H1 (cell line): Measurements from ENCODE around the gene DCAF15. TPM values are rescaled to one million over a fixed set of nuclear protein-coding genes. Genes with fewer than 3 reads are reported as not detected.

Experiments
- CTCF ChIA-PET: fragments of 300-600 bp; sonication (Branson Sonifier 250); formaldehyde crosslinking; loops from one replicate; lab custom pipeline; 2021; ENCODE audit not compliant: partially characterized antibody; lab: Charles Lee
- POLR2A ChIA-PET: fragments of 300-600 bp; sonication (Branson Sonifier 250); formaldehyde crosslinking; loops from one replicate; lab custom pipeline; 2021; ENCODE audit warnings: inconsistent platforms; ENCODE audit not compliant: partially characterized antibody; lab: Charles Lee
- DNase-seq, 2 experiments: peaks; one replicate each; pipeline versions ENCODE4 v3.0.0 to v3.0.0-alpha.2; 2010 to 2022; ENCODE audit warnings: low spot score in 2 of 2, low read depth in 1 of 2, mixed read lengths in 1 of 2
- FAIRE-seq: peaks from 2 replicates; lab custom pipeline; 2011; peaks lifted over from hg19 to GRCh38; lab: Jason Lieb, UNC
- H2AFZ ChIP-seq: 2 replicates; pipeline ENCODE4 v1.8.1; 2012; ENCODE audit warnings: low read length, inconsistent platforms
- H2AK5ac ChIP-seq: 2 replicates; pipeline ENCODE4 v1.6.1; 2013; ENCODE audit warnings: low read depth, low read length
- H2BK120ac ChIP-seq: replicated peaks from 2 replicates; pipeline ENCODE3; 2013; ENCODE audit warnings: low read depth, low read length, inconsistent platforms
- H2BK12ac ChIP-seq: 2 replicates; pipeline ENCODE4 v1.6.1; 2013; ENCODE audit warnings: low read depth, low read length
- H2BK15ac ChIP-seq: 2 replicates; pipeline ENCODE4 v1.6.1; 2013; ENCODE audit warnings: low read length
- H2BK20ac ChIP-seq: 2 replicates; pipeline ENCODE4 v1.6.1; 2013; ENCODE audit warnings: low read length
- H2BK5ac ChIP-seq: 2 replicates; pipeline ENCODE4 v1.6.1; 2013; ENCODE audit warnings: low read depth, low read length
- H3K14ac ChIP-seq: 2 replicates; pipeline ENCODE4 v1.6.1; 2013; ENCODE audit warnings: inconsistent platforms; ENCODE audit not compliant: insufficient read length
- H3K18ac ChIP-seq: 2 replicates; pipeline ENCODE4 v1.6.1; 2013; ENCODE audit warnings: low read length; ENCODE audit errors: extremely low read depth
- H3K23ac ChIP-seq: 2 replicates; pipeline ENCODE4 v1.6.1; 2013; ENCODE audit warnings: inconsistent platforms; ENCODE audit not compliant: insufficient read length
- H3K23me2 ChIP-seq: 2 replicates; pipeline ENCODE4 v1.6.1; 2013; ENCODE audit warnings: low read depth, low read length
- H3K27ac ChIP-seq: 2 replicates; pipeline ENCODE4 v1.6.1; 2011; ENCODE audit warnings: low read depth, low read length, inconsistent platforms
- H3K27me3 ChIP-seq, 4 experiments: replicated peaks in 1 of 4; 1 replicate in 1 of 4; 2 replicates in 3 of 4; pipeline versions ENCODE4 v1.6.1 to v1.8.1; 2011 to 2013; ENCODE audit warnings: low read length in 3 of 4, mild to moderate bottlenecking in 3 of 4, inconsistent platforms in 2 of 4, mixed read lengths in 2 of 4, moderate library complexity in 1 of 4; ENCODE audit not compliant: control insufficient read depth in 3 of 4, insufficient read depth in 3 of 4; ENCODE audit errors: extremely low read depth in 1 of 4
- H3K36me3 ChIP-seq, 4 experiments: 2 replicates each; pipeline versions ENCODE4 v1.6.1 to v1.8.1; 2011 to 2013; ENCODE audit warnings: mild to moderate bottlenecking in 4 of 4, low read length in 3 of 4, moderate library complexity in 2 of 4, control low read depth in 1 of 4, inconsistent platforms in 1 of 4; ENCODE audit not compliant: insufficient read depth in 4 of 4, control insufficient read depth in 2 of 4
- H3K4ac ChIP-seq: replicated peaks from 2 replicates; pipeline ENCODE3; 2013; ENCODE audit warnings: low read length, low read depth, mixed read lengths, inconsistent platforms; ENCODE audit not compliant: insufficient read length
- H3K4me1 ChIP-seq, 4 experiments: replicated peaks in 1 of 4; 1 replicate in 1 of 4; 2 replicates in 3 of 4; pipeline versions ENCODE4 v1.6.1 to v1.8.1; 2011 to 2013; ENCODE audit warnings: low read length in 3 of 4, inconsistent platforms in 2 of 4, mixed read lengths in 1 of 4; ENCODE audit not compliant: insufficient read depth in 4 of 4, control insufficient read depth in 3 of 4
- H3K4me2 ChIP-seq, 2 experiments: 2 replicates each; pipeline versions ENCODE4 v1.6.1 to v1.8.1; 2011 to 2013; ENCODE audit warnings: low read depth in 2 of 2, low read length in 2 of 2, control low read depth in 1 of 2, inconsistent platforms in 1 of 2, mild to moderate bottlenecking in 1 of 2; ENCODE audit not compliant: insufficient read depth in 1 of 2
- H3K4me3 ChIP-seq, 4 experiments: fragments of 200-600, 300-600 bp in 1 of 4; sonication (generic), shearing (Covaris generic), sonication (Bioruptor Twin) in 1 of 4; 2 replicates each; pipeline versions ENCODE4 v1.5.1 to v1.8.1; 2011 to 2016; ENCODE audit warnings: low read length in 4 of 4, low read depth in 3 of 4, control low read depth in 2 of 4, inconsistent platforms in 2 of 4, mild to moderate bottlenecking in 2 of 4, mixed read lengths in 1 of 4, moderate library complexity in 1 of 4; ENCODE audit not compliant: insufficient read depth in 2 of 4; ENCODE audit errors: extremely low read depth in 1 of 4
- H3K56ac ChIP-seq: replicated peaks from 2 replicates; pipeline ENCODE3; 2013; ENCODE audit warnings: low read depth, mild to moderate bottlenecking, mixed read lengths, low read length, inconsistent platforms; ENCODE audit not compliant: insufficient read length
- H3K79me1 ChIP-seq: 2 replicates; pipeline ENCODE4 v1.6.1; 2013; ENCODE audit warnings: low read depth, low read length, control low read depth
- H3K79me2 ChIP-seq, 2 experiments: 2 replicates each; pipeline versions ENCODE4 v1.6.1 to v1.8.1; 2012 to 2013; ENCODE audit warnings: low read length in 2 of 2, mild to moderate bottlenecking in 2 of 2, inconsistent platforms in 1 of 2; ENCODE audit not compliant: insufficient read depth in 2 of 2, control insufficient read depth in 1 of 2
- H3K9ac ChIP-seq, 4 experiments: replicated peaks in 1 of 4; 1 replicate in 1 of 4; 2 replicates in 3 of 4; pipeline versions ENCODE4 v1.6.1 to v1.8.1; 2011 to 2013; ENCODE audit warnings: low read depth in 3 of 4, low read length in 3 of 4, control low read depth in 2 of 4, mild to moderate bottlenecking in 2 of 4, moderate library complexity in 2 of 4, inconsistent platforms in 1 of 4; ENCODE audit errors: extremely low read depth in 1 of 4
- H3K9me3 ChIP-seq, 2 experiments: 2 replicates each; pipeline versions ENCODE4 v1.6.1 to v1.8.1; 2012 to 2013; ENCODE audit warnings: mild to moderate bottlenecking in 2 of 2, moderate library complexity in 2 of 2, control low read depth in 1 of 2, inconsistent platforms in 1 of 2, low read depth in 1 of 2, low read length in 1 of 2, mixed read lengths in 1 of 2; ENCODE audit not compliant: insufficient read depth in 2 of 2
- H4K20me1 ChIP-seq, 2 experiments: replicated peaks in 1 of 2; 2 replicates each; pipeline versions ENCODE3 to v1.8.1; 2011 to 2013; ENCODE audit warnings: inconsistent platforms in 2 of 2, low read length in 2 of 2, mild to moderate bottlenecking in 1 of 2; ENCODE audit not compliant: insufficient read depth in 2 of 2, control insufficient read depth in 1 of 2
- H4K5ac ChIP-seq: 2 replicates; pipeline ENCODE4 v1.6.1; 2013; ENCODE audit warnings: low read length, low read depth, mixed read lengths, inconsistent platforms; ENCODE audit not compliant: insufficient read length
- H4K8ac ChIP-seq: 2 replicates; pipeline ENCODE4 v1.8.0; 2013; ENCODE audit warnings: mild to moderate bottlenecking, moderate library complexity, low read length, inconsistent platforms; ENCODE audit not compliant: insufficient read depth; ENCODE audit errors: extremely low read depth
- H4K91ac ChIP-seq: replicated peaks from 2 replicates; pipeline ENCODE3; 2013; ENCODE audit warnings: low read length, mixed read lengths, inconsistent platforms; ENCODE audit not compliant: insufficient read length
- CREB1 ChIP-seq: IDR thresholded peaks from 2 replicates; pipeline ENCODE4 v1.6.1; 2012; ENCODE audit warnings: inconsistent platforms
- EGR1 ChIP-seq: IDR thresholded peaks from 2 replicates; pipeline ENCODE4 v1.6.1; 2011; ENCODE audit warnings: low read depth, low read length, borderline replicate concordance
- EP300 ChIP-seq, 2 experiments: IDR thresholded peaks; 1 replicate in 1 of 2; 2 replicates in 1 of 2; pipeline ENCODE4 v1.6.1; 2011 to 2012; ENCODE audit warnings: low read depth in 2 of 2, low read length in 2 of 2, mild to moderate bottlenecking in 2 of 2, borderline replicate concordance in 1 of 2, inconsistent platforms in 1 of 2, moderate library complexity in 1 of 2
- GTF2F1 ChIP-seq: IDR thresholded peaks from 2 replicates; pipeline ENCODE4 v1.6.1; 2012; ENCODE audit warnings: low read depth, low read length, improper control_type of control experiment, borderline replicate concordance
- KDM4A ChIP-seq: IDR thresholded peaks from one replicate; pipeline ENCODE4 v1.7.1; 2012; ENCODE audit warnings: low read depth, mild to moderate bottlenecking, moderate library complexity, low read length, inconsistent platforms; ENCODE audit not compliant: severe bottlenecking
- POLR2A ChIP-seq, 2 experiments: IDR thresholded peaks; 1 replicate in 1 of 2; 2 replicates in 1 of 2; pipeline ENCODE4 v1.6.1; 2011; ENCODE audit warnings: low read depth in 2 of 2, low read length in 2 of 2, mild to moderate bottlenecking in 2 of 2; ENCODE audit errors: control extremely low read depth in 1 of 2
- RXRA ChIP-seq: IDR thresholded peaks from 2 replicates; pipeline ENCODE4 v1.6.1; 2011; ENCODE audit warnings: low read depth, mild to moderate bottlenecking, low read length, moderate library complexity; ENCODE audit not compliant: insufficient read depth
- SIN3A ChIP-seq, 2 experiments: IDR thresholded peaks in 1 of 2; conservative IDR thresholded peaks in 1 of 2; 2 replicates each; pipeline ENCODE4 v1.6.1; 2011 to 2012; ENCODE audit warnings: low read length in 2 of 2, improper control_type of control experiment in 1 of 2, low read depth in 1 of 2, mild to moderate bottlenecking in 1 of 2
- TAF7 ChIP-seq: optimal IDR thresholded peaks from 2 replicates; pipeline ENCODE3; 2011; ENCODE audit warnings: low read depth, mild to moderate bottlenecking, inconsistent platforms, low read length, moderate library complexity, borderline replicate concordance
- TBP ChIP-seq: IDR thresholded peaks from 2 replicates; pipeline ENCODE4 v1.6.1; 2011; ENCODE audit warnings: low read depth, low read length, improper control_type of control experiment
- WGBS, 2 experiments: shearing (Covaris generic) in 1 of 2; methylation state at CpG; one replicate each; pipeline versions ENCODE4 v1.1.6 to v1.1.7; 2013 to 2015; ENCODE audit warnings: low lambda C conversion rate in 2 of 2, mixed read lengths in 2 of 2, inconsistent platforms in 1 of 2, low coverage in 1 of 2, missing lambda C conversion rate in 1 of 2; ENCODE audit not compliant: insufficient replicate concordance in 2 of 2, insufficient coverage in 1 of 2, insufficient read length in 1 of 2; ENCODE audit errors: extremely low coverage in 1 of 2, missing lambda C conversion rate in 1 of 2; 5-methylcytosine and 5-hydroxymethylcytosine counted together
- polyA plus RNA-seq, 7 experiments: library from polyadenylated mRNA; depleted of rRNA in 3 of 7; stranded (reverse) in 5 of 7; unstranded in 2 of 7; fragments of >200 nt in 5 of 7; fragments of 200-250 nt in 2 of 7; gene quantifications; 1 replicate in 5 of 7; 2 replicates in 1 of 7; 4 replicates in 1 of 7; pipeline versions ENCODE4 v1.2.1 to v1.2.3, GENCODE V29; 2011 to 2013; ENCODE audit warnings: missing spikeins in 2 of 7, mixed read lengths in 2 of 7
- total RNA-seq: library from RNA; stranded (reverse); fragmentation: NEBNext Ultra II Directional; extraction: Animal tissue kit (Norgen Biotek cat#: 25700); gene quantifications from 2 replicates; pipeline ENCODE4 v1.2.1, GENCODE V29; 2021

DCAF15 gene
- total and polyA plus RNA-seq, 2 of the 8 experiments (the other 6 are each of a cell fraction or from before 2014, with no cell fraction given): 68.7 to 80.8 TPM

DNA sequence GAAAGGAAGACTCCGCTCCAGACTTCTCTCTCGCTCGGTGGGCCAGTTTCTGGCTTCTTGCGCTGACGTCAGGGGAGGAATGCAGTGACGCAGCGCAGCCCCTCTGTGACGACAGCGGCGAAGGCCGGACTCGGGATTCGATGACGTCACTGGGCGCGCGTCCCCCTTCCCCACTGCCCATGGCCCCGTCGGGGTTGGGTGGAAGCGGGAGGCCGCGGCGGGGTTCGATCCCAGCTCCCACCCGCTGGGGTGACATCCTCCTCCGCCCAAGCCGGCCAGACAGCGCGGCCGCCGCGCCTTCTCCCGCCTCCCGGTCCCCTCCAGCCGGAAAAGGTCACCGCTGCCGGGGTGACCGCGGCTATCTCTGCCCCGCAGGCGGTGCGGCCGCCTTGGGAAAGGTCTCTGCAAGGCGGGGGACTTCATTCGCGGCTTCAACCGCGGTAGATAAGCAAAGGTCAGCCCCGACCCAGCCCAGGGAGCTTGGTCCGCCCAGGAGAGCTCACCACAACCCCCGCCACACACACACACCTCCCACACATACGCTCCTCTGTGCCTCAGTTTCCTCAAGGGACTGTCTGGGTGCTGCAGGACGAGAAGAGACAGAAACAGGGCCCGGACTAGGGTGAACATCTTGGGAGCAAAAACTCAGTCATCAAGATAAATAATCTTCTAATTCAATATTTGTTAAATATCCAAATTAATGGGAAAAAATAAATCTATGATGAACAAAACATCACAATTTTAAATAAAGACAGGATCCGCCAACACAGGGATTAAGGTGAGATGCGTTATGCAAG lies 54.7 kb downstream of the DCAF15 start:
- no peak for FAIRE-seq
- Histone ChIP-seq H3K4me2 (peak overlapping the region; percentile 70 to 71), H2AFZ (peak overlapping the region; percentile 71), H3K23ac (no peak overlapping the region), H4K20me1 (no peaks in the 10 kb centered on the region), H3K27ac (peak overlapping the region; percentile 95), H2AK5ac (no peak overlapping the region), H3K4me3 (peak overlapping the region; percentile 62 to 81 (median 69)), H3K79me1 (peaks cover 3% of the 10 kb centered on the region), H3K27me3 (no peaks in the 10 kb centered on the region), H4K8ac (peak overlapping the region; percentile 98), H2BK20ac (no peak overlapping the region), H3K4me1 (peaks cover 0 to 4% (median under 1%) of the 10 kb centered on the region in 4 experiments; a peak in 5 of 7 replicates), H3K9me3 (no peaks in the 10 kb centered on the region), H4K5ac (peak overlapping the region; percentile 91), H3K4ac (peak overlapping the region; percentile 91), H3K18ac (peak overlapping the region; percentile 98), H3K14ac (no peak overlapping the region), H3K23me2 (peaks cover 5% of the 10 kb centered on the region; the same call in 1 of the 2 replicates), H2BK12ac (peak overlapping the region; percentile 64; the same call in 1 of the 2 replicates), H2BK120ac (no peak overlapping the region), H3K79me2 (peaks cover 0 to 9% of the 10 kb centered on the region in 2 experiments; a peak in 2 of 4 replicates), H4K91ac (peak overlapping the region; percentile 95), H3K9ac (peak overlapping the region; percentile 81 to 86 (median 84)), H2BK15ac (peak overlapping the region; percentile 81; the same call in 1 of the 2 replicates), H3K36me3 (no peaks in the 10 kb centered on the region), H3K56ac (peak overlapping the region; percentile 77), H2BK5ac (peak overlapping the region; percentile 93)
- POLR2A ChIA-PET: interaction anchor here (0.6 to 3.1 kb wide), 26 partner anchors 10 to 855 kb away, joined by 3 to 16 read pairs (median 4); partner anchors contain the start of genes DCAF15, IL27RA and RLN3
- WGBS, 2 experiments: 7% methylated on average over 55 of the region's 56 CpGs; no CpG with 5 or more reads in 1 of the 2 experiments
- CTCF ChIA-PET: interaction anchor here (0.6 to 2.5 kb wide), 9 partner anchors 17 to 183 kb away, joined by 3 to 12 read pairs (median 4); partner anchors contain the start of gene IL27RA
- peak in 1 of 2 experiments; percentile 98 for DNase-seq
- TF ChIP-seq EP300 (IDR thresholded peaks at IDR 0.05; ENCODE audit: borderline replicate concordance in 1 of 2, low read depth in 2 of 2, low read length in 2 of 2) (peak in 1 of 2 experiments; percentile 72; a peak in 1 of 3 replicates), KDM4A (peak; percentile 88), SIN3A (conservative IDR thresholded peaks at IDR 0.05 in 1 of 2, IDR thresholded peaks at IDR 0.05 in 1 of 2; ENCODE audit: low read depth in 1 of 2, low read length in 2 of 2) (0 out of 4 replicates have a peak, but pooled peaks of 1 of the 2 experiments have one; percentile 47), POLR2A (IDR thresholded peaks at IDR 0.05; ENCODE audit: control extremely low read depth in 1 of 2, low read depth in 2 of 2, low read length in 2 of 2) (peak in 1 of 2 experiments; percentile 50; a peak in 1 of 3 replicates), EGR1 (no peak), GTF2F1 (0 out of 2 replicates have a peak, but pooled peaks have one; percentile 15), TBP (peak; percentile 51; the same call in 1 of the 2 replicates), RXRA (0 out of 2 replicates have a peak, but pooled peaks have one; percentile 33), CREB1 (peak; percentile 100), TAF7 (no peak)
